Endothelial cell of hepatic sinusoid (primary cell): ENCODE data around the gene MAP1LC3A.

Experiments used
- in situ Hi-C: cut with HindIII; loops from 2 replicates; pipeline ENCODE4 v1.10.0; 2017; ENCODE audit warnings: low sequenced_read_pairs

Gene MAP1LC3A

GRCh38 chr20:34527016-34527415 is 31.5 kb upstream of the MAP1LC3A start:
- in situ Hi-C loops, result no loop called here

GRCh38 chr20:34528921-34529297 is 29.6 kb upstream of the MAP1LC3A start:
- in situ Hi-C loops, result no loop called here

GRCh38 chr20:34529742-34530141 is 28.8 kb upstream of the MAP1LC3A start:
- in situ Hi-C loops, result loop anchor here (5.0 kb wide), 2 partner anchors 38 to 183 kb away; no protein-coding TSS in a partner anchor

GRCh38 chr20:34530342-34530741 is 28.2 kb upstream of the MAP1LC3A start:
- in situ Hi-C loops, result loop anchor here (5.0 kb wide), 2 partner anchors 37 to 182 kb away; no protein-coding TSS in a partner anchor

GRCh38 chr20:34531608-34532265 is 26.8 kb upstream of the MAP1LC3A start:
- in situ Hi-C loops, result loop anchor here (5.0 kb wide), 2 partner anchors 36 to 181 kb away; no protein-coding TSS in a partner anchor

DNA sequence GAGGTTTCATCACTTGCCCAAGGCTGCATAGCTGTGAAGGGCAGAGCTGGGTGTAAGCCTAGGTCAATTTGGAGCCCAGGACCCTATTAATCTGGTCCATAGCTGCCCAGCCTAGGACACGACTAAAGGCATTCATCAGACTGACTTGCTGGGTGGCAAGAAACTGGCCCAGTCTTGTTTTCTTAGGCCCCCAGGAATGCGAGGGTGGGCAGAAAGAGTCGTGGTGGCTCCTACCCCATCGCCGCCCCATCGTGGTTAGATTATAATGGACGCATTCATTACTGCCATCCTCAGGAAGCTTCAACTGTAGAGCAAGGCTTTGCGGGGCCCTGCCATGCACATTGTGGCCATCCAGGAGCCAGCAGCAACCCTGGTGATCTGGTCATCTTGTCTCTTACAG is 26.2 kb upstream of the MAP1LC3A start:
- in situ Hi-C loops, result loop anchor here (5.0 kb wide), 2 partner anchors 35 to 180 kb away; no protein-coding TSS in a partner anchor

DNA sequence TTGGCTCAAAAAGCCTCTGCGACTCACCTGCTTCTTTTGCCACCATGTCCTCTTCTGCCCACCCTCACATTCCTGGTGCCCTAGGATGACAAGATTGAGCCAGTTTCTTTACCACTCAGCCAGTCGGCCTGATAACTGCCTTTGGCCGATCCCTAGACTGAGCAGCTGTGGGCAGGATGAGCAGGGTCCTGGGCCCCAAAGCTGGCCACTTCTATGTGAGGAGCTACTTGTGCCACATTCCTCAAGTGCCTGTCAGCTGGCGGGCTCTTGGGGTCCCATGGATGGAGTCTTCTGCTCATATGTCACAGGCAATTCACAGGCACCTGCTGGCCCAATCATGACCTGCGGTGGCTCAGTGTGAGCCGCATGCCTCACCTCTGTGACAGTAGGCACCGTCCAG is 25.8 kb upstream of the MAP1LC3A start:
- in situ Hi-C loops, result loop anchor here (5.0 kb wide), 2 partner anchors 35 to 180 kb away; no protein-coding TSS in a partner anchor

GRCh38 chr20:34534391-34535165 is 23.9 kb upstream of the MAP1LC3A start:
- in situ Hi-C loops, result loop anchor here (5.0 kb wide), 3 partner anchors 33 to 178 kb away; no protein-coding TSS in a partner anchor

- in situ Hi-C loops, result loop anchor here (5.0 kb wide), 1 partner anchor 48 kb away; no protein-coding TSS in a partner anchor
Observed at GRCh38 chr20:34535301-34535840, 23.1 kb upstream of the MAP1LC3A start.

DNA sequence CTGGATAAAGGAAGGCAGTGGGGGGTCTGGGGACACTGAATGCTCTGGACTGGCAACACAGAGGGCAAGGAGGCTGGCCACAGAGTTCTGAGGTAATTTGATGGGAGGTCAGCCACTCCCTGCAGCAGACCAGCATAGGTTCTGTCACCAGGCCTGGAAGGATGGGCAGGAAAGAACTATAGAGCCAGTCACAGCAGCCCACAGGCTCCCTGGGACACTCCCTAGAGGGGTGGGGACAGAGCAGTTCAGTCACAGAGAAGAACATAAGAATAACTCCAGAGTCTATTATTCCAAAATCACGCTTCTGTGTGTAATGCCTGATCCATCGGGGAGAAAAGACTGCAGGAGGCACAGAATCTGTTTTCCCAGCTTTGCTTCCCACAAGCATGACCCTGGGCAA is 22.7 kb upstream of the MAP1LC3A start:
- in situ Hi-C loops, result loop anchor here (5.0 kb wide), 1 partner anchor 49 kb away; no protein-coding TSS in a partner anchor

DNA sequence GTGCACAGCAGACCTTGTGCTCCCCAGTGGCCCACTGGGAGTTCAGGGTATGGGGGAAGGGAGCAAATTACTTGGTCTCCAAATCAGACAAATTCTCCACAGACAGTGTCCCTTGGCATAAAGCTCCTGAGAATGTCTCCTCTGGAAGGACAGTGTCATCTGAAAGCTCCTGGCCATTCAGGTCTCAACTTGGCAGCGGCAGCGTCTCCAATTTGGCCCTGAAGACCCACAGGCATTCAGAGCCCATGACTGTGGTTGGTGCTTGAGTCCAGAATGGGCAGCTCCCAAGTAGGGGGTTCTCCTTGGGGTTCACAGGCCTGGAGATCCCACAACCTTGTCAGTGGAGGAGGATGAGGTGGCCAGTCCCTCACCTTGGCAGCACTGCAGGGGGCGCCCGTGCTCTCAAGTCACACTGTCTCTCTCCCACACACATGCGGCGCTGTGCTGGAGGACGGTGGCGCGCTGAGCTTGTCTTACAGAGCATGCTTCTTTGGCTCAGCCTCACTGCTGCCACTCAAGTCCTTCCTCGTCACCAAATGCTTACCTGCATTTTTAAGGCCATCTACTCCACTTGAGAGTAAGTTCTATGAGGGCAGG is 21.6 kb upstream of the MAP1LC3A start:
- in situ Hi-C loops, result loop anchor here (5.0 kb wide), 1 partner anchor 50 kb away; no protein-coding TSS in a partner anchor

- in situ Hi-C loops, result loop anchor here (5.0 kb wide), 1 partner anchor 50 kb away; no protein-coding TSS in a partner anchor
Observed at GRCh38 chr20:34537651-34538050, 20.9 kb upstream of the MAP1LC3A start.

- in situ Hi-C loops, result loop anchor here (5.0 kb wide), 1 partner anchor 51 kb away; no protein-coding TSS in a partner anchor
Observed at GRCh38 chr20:34538671-34539123, 19.8 kb upstream of the MAP1LC3A start.

- in situ Hi-C loops, result loop anchor here (5.0 kb wide), 1 partner anchor 52 kb away; no protein-coding TSS in a partner anchor
Observed at GRCh38 chr20:34539756-34540155, 18.8 kb upstream of the MAP1LC3A start.

DNA sequence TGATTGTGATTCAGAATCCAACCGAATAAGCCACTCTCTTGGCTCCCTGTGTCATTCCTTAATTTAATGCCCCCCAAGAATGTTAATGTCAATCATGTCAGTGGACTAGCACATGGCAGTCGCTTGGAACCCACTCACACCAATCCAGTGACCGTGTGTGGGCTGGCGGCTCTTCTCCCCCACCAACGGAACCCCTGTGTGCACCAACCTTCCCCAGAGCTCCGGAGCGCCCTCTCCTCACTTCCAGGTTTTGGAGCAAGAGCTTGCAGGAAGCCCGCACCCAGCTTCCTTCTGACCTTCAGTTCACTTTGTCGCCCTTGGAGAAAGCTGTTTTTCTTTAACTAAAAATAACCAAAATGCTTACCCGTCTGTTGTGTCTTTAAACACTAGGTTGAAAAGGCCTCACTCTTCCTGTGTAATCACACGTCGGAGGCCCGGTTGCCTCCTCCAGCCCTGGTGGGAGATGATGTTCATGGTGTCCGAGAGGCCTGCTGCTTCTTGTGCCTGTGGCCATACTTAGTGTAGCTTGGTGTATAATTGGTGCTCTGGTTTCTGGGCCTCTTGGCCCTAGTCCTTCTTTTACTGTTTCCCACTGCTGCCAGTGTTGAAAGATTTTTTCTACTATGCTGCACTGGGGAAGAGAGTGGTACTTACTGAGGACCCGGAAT is 17.8 kb upstream of the MAP1LC3A start:
- in situ Hi-C loops, result no loop called here

- in situ Hi-C loops, result no loop called here
Observed at GRCh38 chr20:34541264-34541901, 17.1 kb upstream of the MAP1LC3A start.

- in situ Hi-C loops, result no loop called here
Observed at GRCh38 chr20:34541917-34542316, 16.6 kb upstream of the MAP1LC3A start.

- in situ Hi-C loops, result no loop called here
Observed at GRCh38 chr20:34542439-34542838, 16.1 kb upstream of the MAP1LC3A start.

DNA sequence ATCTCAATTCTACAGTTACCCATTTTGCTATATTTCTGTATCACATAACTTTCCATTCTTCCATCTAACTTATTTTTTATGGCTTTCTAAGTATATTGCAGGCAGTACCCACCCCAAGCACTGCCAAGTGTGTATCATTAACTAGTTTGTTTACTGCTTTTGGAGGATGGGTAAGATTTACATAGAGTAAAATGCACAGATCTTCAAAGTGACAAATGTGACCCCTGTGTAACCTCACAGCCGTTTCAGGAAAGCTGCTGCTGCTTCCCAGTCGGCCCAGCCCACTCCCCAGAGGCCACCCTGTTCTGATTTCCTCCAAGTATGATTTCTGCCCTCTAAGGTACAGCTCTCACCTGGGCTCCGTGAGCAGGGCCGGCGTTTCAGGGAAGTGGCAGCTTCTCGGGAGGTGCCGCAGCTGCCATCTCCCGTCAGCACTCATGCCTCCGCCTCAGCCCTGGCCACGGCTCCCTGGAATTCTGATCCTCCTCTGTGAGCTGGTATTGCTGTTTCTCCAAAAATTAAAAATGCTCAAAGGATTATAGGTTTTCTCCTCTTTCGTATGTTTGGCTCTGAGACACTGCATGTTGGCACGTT is 15.0 kb upstream of the MAP1LC3A start:
- in situ Hi-C loops, result no loop called here
